PC-9 (cell line): Measurements from ENCODE around the gene PTPRD. TPM values are rescaled to one million over a fixed set of nuclear protein-coding genes. Genes with fewer than 3 reads are reported as not detected.

ENCODE experiments used
- BruUV-seq: library from RNA; stranded (reverse); fragments of 400-500 nt; replicated peaks from 2 replicates; lab custom pipeline; 2021; lab: Mats Ljungman, UMichigan
- CTCF ChIA-PET: fragments of 300-600 bp; sonication (Branson Sonifier 250); formaldehyde crosslinking; loops from one replicate; lab custom pipeline; 2022; ENCODE audit warnings: antibody characterized with exemption; lab: Charles Lee
- POLR2A ChIA-PET: fragments of 300-600 bp; sonication (Branson Sonifier 250); formaldehyde crosslinking; loops from one replicate; lab custom pipeline; 2022; ENCODE audit warnings: antibody characterized with exemption; ENCODE audit not compliant: unreplicated experiment; lab: Charles Lee
- DNase-seq, 2 experiments: peaks; one replicate each; pipeline versions ENCODE4 v3.0.0 to v3.0.0-alpha.2; 2015 to 2022; ENCODE audit warnings: mixed read lengths in 1 of 2
- H2AFZ ChIP-seq: fragments of 200-600 bp; sonication (generic); 2 replicates; pipeline ENCODE4 v1.8.1; 2017; ENCODE audit warnings: antibody characterized with exemption
- H3F3A ChIP-seq: fragments of 200-600 bp; sonication (generic); 2 replicates; pipeline ENCODE4 v1.8.1; 2017; ENCODE audit warnings: antibody characterized with exemption, mild to moderate bottlenecking, low read depth; ENCODE audit not compliant: insufficient read depth
- H3K27ac ChIP-seq: fragments of 200-600 bp; sonication (generic); 2 replicates; pipeline ENCODE4 v1.6.1; 2016; ENCODE audit warnings: mixed run types
- H3K27me3 ChIP-seq: fragments of 200-600 bp; sonication (generic); 2 replicates; pipeline ENCODE4 v1.6.1; 2016; ENCODE audit warnings: low read depth, mixed run types; ENCODE audit not compliant: insufficient read depth
- H3K36me3 ChIP-seq: fragments of 200-600 bp; sonication (generic); 2 replicates; pipeline ENCODE4 v1.6.1; 2016; ENCODE audit warnings: low read depth, mixed run types
- H3K4me1 ChIP-seq: fragments of 200-600 bp; sonication (generic); replicated peaks from 2 replicates; pipeline ENCODE4 v1.6.1; 2016; ENCODE audit warnings: mixed run types; ENCODE audit not compliant: insufficient read depth
- H3K4me2 ChIP-seq: fragments of 200-600 bp; sonication (generic); 2 replicates; pipeline ENCODE4 v1.6.1; 2017; ENCODE audit warnings: mixed run types
- H3K4me3 ChIP-seq: fragments of 200-600 bp; sonication (generic); 2 replicates; pipeline ENCODE4 v1.6.1; 2016; ENCODE audit warnings: mixed run types
- H3K79me2 ChIP-seq: fragments of 200-600 bp; sonication (generic); 2 replicates; pipeline ENCODE4 v1.6.1; 2017; ENCODE audit warnings: low read depth, mixed run types
- H3K9me2 ChIP-seq: fragments of 200-600 bp; sonication (generic); 2 replicates; pipeline ENCODE4 v1.8.1; 2017; ENCODE audit warnings: mild to moderate bottlenecking; ENCODE audit not compliant: insufficient read depth
- H3K9me3 ChIP-seq: fragments of 200-600 bp; sonication (generic); 2 replicates; pipeline ENCODE4 v1.8.1; 2016; ENCODE audit warnings: low read depth; ENCODE audit not compliant: insufficient read depth
- H4K20me1 ChIP-seq: fragments of 200-600 bp; sonication (generic); 2 replicates; pipeline ENCODE4 v1.8.1; 2017; ENCODE audit not compliant: insufficient read depth
- CTCF ChIP-seq: fragments of 200-600 bp; sonication (generic); conservative IDR thresholded peaks from 2 replicates; pipeline ENCODE4 v1.6.1; 2017; ENCODE audit warnings: mixed run types, antibody characterized with exemption, mild to moderate bottlenecking, moderate library complexity
- EZH2 ChIP-seq: fragments of 200-600 bp; sonication (generic); IDR thresholded peaks from 2 replicates; pipeline ENCODE4 v1.8.0; 2017; ENCODE audit warnings: antibody characterized with exemption, low read depth
- intact Hi-C: fragments of 100-400 bp; cut with micrococcal nuclease; formaldehyde crosslinking; loops from one replicate; pipeline ENCODE4 v1.10.0; 2022; ENCODE audit not compliant: unreplicated experiment
- total RNA-seq: library from RNA; stranded (reverse); gene quantifications from 2 replicates; pipeline ENCODE4 v1.2.3, GENCODE V29; 2021

PTPRD gene
- total RNA-seq, 1 experiment from 2014 or later: not detected

GRCh38 chr9:8799206-8799605 is 1813.6 kb downstream of the PTPRD start:
- no peak for TF ChIP-seq EZH2
- TF ChIP-seq CTCF: no peak
- BruUV-seq: no TSS peak
- CTCF ChIA-PET: no interaction called here
- Histone ChIP-seq H3K4me3 (no peak overlapping the region), H3K27me3 (no peaks in the 10 kb centered on the region), H3K79me2 (no peaks in the 10 kb centered on the region), H3K27ac (no peak overlapping the region), H3K9me2 (no peaks in the 10 kb centered on the region), H3K4me2 (no peak overlapping the region), H3K36me3 (no peaks in the 10 kb centered on the region), H3K4me1 (no peaks in the 10 kb centered on the region), H3F3A (no peaks in the 10 kb centered on the region), H2AFZ (no peak overlapping the region), H4K20me1 (no peaks in the 10 kb centered on the region), H3K9me3 (no peaks in the 10 kb centered on the region)
- DNase-seq: no peak
- POLR2A ChIA-PET: interaction anchor here (0.6 kb wide), 1 partner anchor 8 kb away, joined by 3 read pairs; no protein-coding TSS in a partner anchor
- intact Hi-C loops: no loop called here

GRCh38 chr9:8784838-8785237 is 1828.0 kb downstream of the PTPRD start:
- no peak for DNase-seq
- Histone ChIP-seq H3K27me3 (no peaks in the 10 kb centered on the region), H3K79me2 (no peaks in the 10 kb centered on the region), H3K4me1 (no peaks in the 10 kb centered on the region), H3F3A (no peaks in the 10 kb centered on the region), H3K9me2 (no peaks in the 10 kb centered on the region), H4K20me1 (no peaks in the 10 kb centered on the region), H2AFZ (no peak overlapping the region), H3K36me3 (no peaks in the 10 kb centered on the region), H3K4me2 (no peak overlapping the region), H3K27ac (no peak overlapping the region), H3K4me3 (no peak overlapping the region), H3K9me3 (no peaks in the 10 kb centered on the region)
- no TSS peak for BruUV-seq
- POLR2A ChIA-PET: no interaction called here
- intact Hi-C loops: no loop called here
- CTCF ChIA-PET: no interaction called here
- TF ChIP-seq EZH2 (no peak), CTCF (no peak)

DNA sequence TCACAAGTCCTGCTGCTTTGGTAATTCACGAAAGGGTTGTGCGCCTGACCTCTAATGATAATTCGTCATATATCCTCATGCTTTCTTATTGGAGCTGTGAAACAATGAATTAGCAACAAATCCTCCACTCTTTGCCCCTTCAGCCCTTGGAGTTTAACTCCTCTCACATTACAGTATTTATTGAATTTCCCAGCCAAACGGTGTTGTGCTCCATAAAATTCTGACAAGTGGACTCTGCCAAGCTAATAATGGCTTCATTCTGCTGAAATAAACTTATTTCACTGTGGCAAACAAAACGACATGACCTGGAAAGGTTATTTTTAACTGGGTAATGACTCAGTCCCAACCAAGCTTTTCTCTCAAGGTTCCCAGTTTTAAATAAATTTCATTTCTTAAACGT is 1828.9 kb downstream of the PTPRD start:
- H2AFZ ChIP-seq: no peak overlapping the region
- no peak for TF ChIP-seq CTCF
- no peak for TF ChIP-seq EZH2
- no peaks in the 10 kb centered on the region for H3K27me3 ChIP-seq
- no peak for DNase-seq
- no peak overlapping the region for H3K27ac ChIP-seq
- H3K79me2 ChIP-seq: no peaks in the 10 kb centered on the region
- no peak overlapping the region for H3K4me2 ChIP-seq
- no peaks in the 10 kb centered on the region for H3K4me1 ChIP-seq
- H3K4me3 ChIP-seq: no peak overlapping the region
- BruUV-seq: no TSS peak
- no peaks in the 10 kb centered on the region for H3F3A ChIP-seq
- intact Hi-C loops: no loop called here
- H3K9me2 ChIP-seq: no peaks in the 10 kb centered on the region
- ChIA-PET CTCF (no interaction called here), POLR2A (no interaction called here)
- no peaks in the 10 kb centered on the region for H4K20me1 ChIP-seq
- H3K9me3 ChIP-seq: no peaks in the 10 kb centered on the region
- H3K36me3 ChIP-seq: no peaks in the 10 kb centered on the region
